Ovary (tissue), 3 donors: Measurements from ENCODE around the gene ELOVL5.

Source experiments
- EP300 ChIP-seq: sonication (generic); formaldehyde crosslinking; IDR thresholded peaks from one replicate; pipeline ENCODE4 v1.6.1; 2017; ENCODE audit warnings: antibody characterized with exemption
- POLR2A ChIP-seq: fragments of 450-650 bp; IDR thresholded peaks from one replicate; pipeline ENCODE4 v1.6.1; 2017; ENCODE audit warnings: antibody characterized with exemption, mild to moderate bottlenecking, moderate library complexity
- TF ChIP-seq, protein P1 (sequence below), 3 donors: fragments of 450-650 bp in 2 of 3; fragments of 200-600 bp in 1 of 3; IDR thresholded peaks; one replicate each; pipeline versions ENCODE4 v1.5.1 to v1.8.0; 2016 to 2022; ENCODE audit warnings: antibody characterized with exemption in 3 of 3, mild to moderate bottlenecking in 1 of 3
- donor health status: DM: no; HTN: no; CAD: no.

DNA sequence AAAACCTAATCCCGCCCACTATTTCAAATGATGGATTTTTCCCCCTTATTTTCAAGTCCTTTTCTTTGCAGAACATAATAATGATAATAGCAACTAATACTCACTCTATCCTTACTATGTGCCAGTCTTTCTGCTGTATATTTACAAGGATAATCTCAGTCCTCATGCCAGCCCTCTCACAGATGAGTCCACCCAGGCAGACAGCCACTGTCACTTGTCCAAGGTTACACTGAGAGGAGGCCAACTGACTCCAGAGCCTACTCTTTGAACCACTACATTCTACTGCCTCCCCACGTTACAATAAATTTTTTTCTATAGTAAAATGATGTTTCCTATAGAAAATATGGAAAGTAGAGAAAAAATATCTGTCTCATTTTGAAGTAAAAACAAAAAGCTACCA lies 30.9 kb downstream of the ELOVL5 start:
- TF ChIP-seq, protein P1, sequence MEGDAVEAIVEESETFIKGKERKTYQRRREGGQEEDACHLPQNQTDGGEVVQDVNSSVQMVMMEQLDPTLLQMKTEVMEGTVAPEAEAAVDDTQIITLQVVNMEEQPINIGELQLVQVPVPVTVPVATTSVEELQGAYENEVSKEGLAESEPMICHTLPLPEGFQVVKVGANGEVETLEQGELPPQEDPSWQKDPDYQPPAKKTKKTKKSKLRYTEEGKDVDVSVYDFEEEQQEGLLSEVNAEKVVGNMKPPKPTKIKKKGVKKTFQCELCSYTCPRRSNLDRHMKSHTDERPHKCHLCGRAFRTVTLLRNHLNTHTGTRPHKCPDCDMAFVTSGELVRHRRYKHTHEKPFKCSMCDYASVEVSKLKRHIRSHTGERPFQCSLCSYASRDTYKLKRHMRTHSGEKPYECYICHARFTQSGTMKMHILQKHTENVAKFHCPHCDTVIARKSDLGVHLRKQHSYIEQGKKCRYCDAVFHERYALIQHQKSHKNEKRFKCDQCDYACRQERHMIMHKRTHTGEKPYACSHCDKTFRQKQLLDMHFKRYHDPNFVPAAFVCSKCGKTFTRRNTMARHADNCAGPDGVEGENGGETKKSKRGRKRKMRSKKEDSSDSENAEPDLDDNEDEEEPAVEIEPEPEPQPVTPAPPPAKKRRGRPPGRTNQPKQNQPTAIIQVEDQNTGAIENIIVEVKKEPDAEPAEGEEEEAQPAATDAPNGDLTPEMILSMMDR (IDR thresholded peaks at IDR 0.05): no peak
- TF ChIP-seq EP300 (no peak), POLR2A (no peak)
